Measurements from ENCODE around the gene SMAD6.
A peak's percentile ranks its signal among the peaks of the same experiment; 100 is the strongest.

Gene SMAD6

GRCh38 chr15:66702035-66702786 lies at the start of gene SMAD6:
Gene SMAD6, plus strand, starts transcription at chr15:66702236. Its CDS starts 1,023 bp downstream, at chr15:66703259.
- DNase-seq: peak; percentile 74

- DNase-seq: no peak
Observed at GRCh38 chr15:66652806-66653205, 49.2 kb upstream of the SMAD6 start.

GRCh38 chr15:66653398-66653797 lies 48.6 kb upstream of the SMAD6 start:
- no peak for DNase-seq

- no peak for DNase-seq
Observed at GRCh38 chr15:66653852-66654251, 48.2 kb upstream of the SMAD6 start.

GRCh38 chr15:66654361-66654738 lies 47.7 kb upstream of the SMAD6 start:
- DNase-seq: no peak

- DNase-seq: no peak
Observed at GRCh38 chr15:66654739-66655375, 47.2 kb upstream of the SMAD6 start.

- DNase-seq: no peak
Observed at GRCh38 chr15:66655511-66655910, 46.5 kb upstream of the SMAD6 start.

GRCh38 chr15:66655997-66656396 lies 46.0 kb upstream of the SMAD6 start:
- no peak for DNase-seq

GRCh38 chr15:66657185-66658020 lies 44.6 kb upstream of the SMAD6 start:
- DNase-seq: no peak

- DNase-seq: no peak
Observed at GRCh38 chr15:66658044-66658443, 44.0 kb upstream of the SMAD6 start.

GRCh38 chr15:66658855-66659254 lies 43.2 kb upstream of the SMAD6 start:
- no peak for DNase-seq

GRCh38 chr15:66659384-66659783 lies 42.7 kb upstream of the SMAD6 start:
- no peak for DNase-seq

- no peak for DNase-seq
Observed at GRCh38 chr15:66661432-66662096, 40.5 kb upstream of the SMAD6 start.

- DNase-seq: no peak
Observed at GRCh38 chr15:66662522-66662921, 39.5 kb upstream of the SMAD6 start.

- DNase-seq: no peak
Observed at GRCh38 chr15:66663664-66664063, 38.4 kb upstream of the SMAD6 start.

GRCh38 chr15:66670175-66670574 lies 31.9 kb upstream of the SMAD6 start:
- DNase-seq: no peak

- DNase-seq: peak; percentile 63
Observed at GRCh38 chr15:66670762-66671580, 31.1 kb upstream of the SMAD6 start.

- no peak for DNase-seq
Observed at GRCh38 chr15:66672867-66673266, 29.2 kb upstream of the SMAD6 start.

GRCh38 chr15:66673410-66674322 lies 28.4 kb upstream of the SMAD6 start:
- no peak for DNase-seq

GRCh38 chr15:66674756-66675155 lies 27.3 kb upstream of the SMAD6 start:
- DNase-seq: no peak

GRCh38 chr15:66675446-66675845 lies 26.6 kb upstream of the SMAD6 start:
- DNase-seq: no peak
